A549 (cell line): ENCODE measurements around the gene TBATA.

Experiments
- CEBPB ChIP-seq, 2 experiments: fragments of >200 bp in 1 of 2; sonication (Bioruptor Twin) in 1 of 2; formaldehyde crosslinking in 1 of 2; IDR thresholded peaks; 2 replicates each; pipeline ENCODE4 v1.6.1; 2012 to 2016
- CHD2 ChIP-seq: fragments of 150-350 bp; IDR thresholded peaks from 2 replicates; pipeline ENCODE4 v1.6.1; 2014; ENCODE audit warnings: low read length; ENCODE audit not compliant: partially characterized antibody
- CTCF ChIP-seq: fragments of >200 bp; sonication (Bioruptor Twin); formaldehyde crosslinking; IDR thresholded peaks from 3 replicates; pipeline ENCODE4 v1.5.1; 2016
- EP300 ChIP-seq, 2 experiments: fragments of >200 bp; sonication (Bioruptor Twin); formaldehyde crosslinking; IDR thresholded peaks; 2 replicates in 1 of 2; 3 replicates in 1 of 2; pipeline ENCODE4 v1.6.1; 2016 to 2017
- HOXB5 ChIP-seq: fragments of 250-450 bp; sonication (Bioruptor Pico); IDR thresholded peaks from 2 replicates; pipeline ENCODE4 v1.5.0; 2020; ENCODE audit warnings: mild to moderate bottlenecking, moderate library complexity
- KDM5A ChIP-seq: fragments of 200-600 bp; sonication (generic); IDR thresholded peaks from 2 replicates; pipeline ENCODE4 v1.6.1; 2016; ENCODE audit warnings: antibody characterized with exemption, mild to moderate bottlenecking
- MAX ChIP-seq: IDR thresholded peaks from 2 replicates; pipeline ENCODE4 v1.6.1; 2012
- RAD21 ChIP-seq, 2 experiments: fragments of >200 bp in 1 of 2; sonication (Bioruptor Twin) in 1 of 2; formaldehyde crosslinking in 1 of 2; IDR thresholded peaks in 1 of 2; conservative IDR thresholded peaks in 1 of 2; 2 replicates in 1 of 2; 3 replicates in 1 of 2; pipeline ENCODE4 v1.6.1; 2012 to 2018; ENCODE audit warnings: inconsistent platforms in 1 of 2
- RCOR1 ChIP-seq: fragments of 150-350 bp; IDR thresholded peaks from 2 replicates; pipeline ENCODE4 v1.6.1; 2014; ENCODE audit warnings: antibody characterized with exemption, low read length, low read depth
- REST ChIP-seq: fragments of 200-600 bp; sonication (generic); IDR thresholded peaks from 2 replicates; pipeline ENCODE4 v1.6.1; 2016; ENCODE audit warnings: antibody characterized with exemption, mild to moderate bottlenecking, moderate library complexity
- TFCP2L1 ChIP-seq: fragments of 250-450 bp; sonication (Bioruptor Pico); IDR thresholded peaks from 2 replicates; pipeline ENCODE4 v1.5.0; 2021; ENCODE audit warnings: mild to moderate bottlenecking
- TP53 ChIP-seq: fragments of 250-450 bp; sonication (Bioruptor Pico); IDR thresholded peaks from 2 replicates; pipeline ENCODE4 v1.5.0; 2021; ENCODE audit warnings: mild to moderate bottlenecking, moderate library complexity
- ZFP36 ChIP-seq: fragments of 450-650 bp; IDR thresholded peaks from 2 replicates; pipeline ENCODE4 v1.6.1; 2014; ENCODE audit warnings: borderline replicate concordance; ENCODE audit not compliant: partially characterized antibody

DNA sequence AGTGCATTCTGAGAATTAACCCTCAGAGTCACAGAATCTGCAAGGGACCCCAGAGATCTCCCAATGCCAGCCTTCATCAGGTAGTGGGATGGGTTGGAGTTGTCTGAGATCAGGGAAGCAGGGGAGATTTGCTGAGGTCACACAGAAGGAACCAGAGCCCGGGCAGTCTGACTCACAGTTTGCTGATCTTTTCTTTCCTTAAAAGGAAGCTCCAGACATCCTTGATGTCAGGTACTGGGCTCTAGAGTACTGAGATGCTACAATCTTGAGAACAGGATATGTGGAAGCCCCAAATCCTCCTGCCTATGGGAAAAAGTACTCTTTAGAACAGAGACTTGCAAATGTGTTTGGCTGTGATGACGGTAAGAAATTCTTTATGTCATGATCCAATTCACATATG lies 706 bp downstream of the TBATA start:
- TF ChIP-seq KDM5A (no peak), CTCF (no peak), MAX (no peak), CEBPB (IDR thresholded peaks at IDR 0.05) (no peak), TFCP2L1 (CRISPR knock-in tag) (no peak), REST (no peak), EP300 (IDR thresholded peaks at IDR 0.05) (no peak), RAD21 (conservative IDR thresholded peaks at IDR 0.05 in 1 of 2, IDR thresholded peaks at IDR 0.05 in 1 of 2) (no peak), CHD2 (no peak), HOXB5 (no peak), RCOR1 (no peak), ZFP36 (no peak), TP53 (CRISPR knock-in tag) (no peak)
